Mononuclear cell (primary cell): ENCODE measurements around the gene HNRNPH1. TPM values are rescaled to one million over a fixed set of nuclear protein-coding genes. Genes with fewer than 3 reads are reported as not detected.

ENCODE experiments used
- H3K27me3 ChIP-seq: 2 replicates; pipeline ENCODE4 v1.6.0; 2011; ENCODE audit warnings: low read length, control low read depth; ENCODE audit not compliant: insufficient read depth
- H3K4me1 ChIP-seq: 2 replicates; pipeline ENCODE4 v1.5.1; 2011; ENCODE audit warnings: mild to moderate bottlenecking, low read length, control low read depth; ENCODE audit not compliant: insufficient read depth
- H3K4me3 ChIP-seq: 2 replicates; pipeline ENCODE4 v1.5.1; 2011; ENCODE audit warnings: mild to moderate bottlenecking, low read length, moderate library complexity
- H3K9me3 ChIP-seq: 2 replicates; pipeline ENCODE4 v1.5.1; 2011; ENCODE audit warnings: low read depth, mild to moderate bottlenecking, control low read depth, low read length
- total RNA-seq: library from RNA; depleted of rRNA; stranded (reverse); fragments of >200 nt; gene quantifications from one replicate; pipeline ENCODE4 v1.2.3, GENCODE V29; 2012

The HNRNPH1 gene
- total RNA-seq, 1 donor: 1,084 TPM

DNA sequence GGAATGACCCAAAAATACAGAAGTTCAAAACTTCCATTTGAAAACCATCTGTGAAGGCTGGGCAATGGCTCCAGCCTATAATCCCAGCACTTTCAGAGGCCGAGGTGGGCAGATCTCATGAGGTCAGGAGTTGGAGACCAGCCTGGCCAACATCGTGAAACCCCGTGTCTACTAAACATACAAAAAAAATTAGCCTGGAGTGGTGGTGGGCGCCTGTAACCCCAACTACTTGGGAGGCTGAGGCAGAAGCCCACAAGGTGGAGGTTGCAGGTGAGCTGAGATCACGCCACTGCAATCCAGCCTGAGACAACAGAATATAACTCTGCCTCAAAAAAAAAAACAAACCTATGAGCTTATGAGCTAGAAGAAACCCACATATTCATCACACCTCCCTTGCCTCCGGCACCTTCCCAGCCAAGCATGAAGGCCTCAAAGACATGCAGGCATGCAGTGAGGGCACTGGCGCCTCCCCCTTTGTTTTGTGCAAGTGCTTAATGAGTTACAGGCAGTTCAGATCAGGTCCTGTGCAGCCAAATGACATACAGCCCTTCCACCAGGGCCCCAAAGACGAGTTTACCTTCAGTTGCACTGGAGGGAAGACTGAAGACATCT, 9.9 kb downstream of the HNRNPH1 start:
- H3K4me3 ChIP-seq: no peak overlapping the region
- H3K4me1 ChIP-seq: peaks cover 18% of the 10 kb centered on the region
- H3K9me3 ChIP-seq: no peaks in the 10 kb centered on the region
- no peaks in the 10 kb centered on the region for H3K27me3 ChIP-seq

DNA sequence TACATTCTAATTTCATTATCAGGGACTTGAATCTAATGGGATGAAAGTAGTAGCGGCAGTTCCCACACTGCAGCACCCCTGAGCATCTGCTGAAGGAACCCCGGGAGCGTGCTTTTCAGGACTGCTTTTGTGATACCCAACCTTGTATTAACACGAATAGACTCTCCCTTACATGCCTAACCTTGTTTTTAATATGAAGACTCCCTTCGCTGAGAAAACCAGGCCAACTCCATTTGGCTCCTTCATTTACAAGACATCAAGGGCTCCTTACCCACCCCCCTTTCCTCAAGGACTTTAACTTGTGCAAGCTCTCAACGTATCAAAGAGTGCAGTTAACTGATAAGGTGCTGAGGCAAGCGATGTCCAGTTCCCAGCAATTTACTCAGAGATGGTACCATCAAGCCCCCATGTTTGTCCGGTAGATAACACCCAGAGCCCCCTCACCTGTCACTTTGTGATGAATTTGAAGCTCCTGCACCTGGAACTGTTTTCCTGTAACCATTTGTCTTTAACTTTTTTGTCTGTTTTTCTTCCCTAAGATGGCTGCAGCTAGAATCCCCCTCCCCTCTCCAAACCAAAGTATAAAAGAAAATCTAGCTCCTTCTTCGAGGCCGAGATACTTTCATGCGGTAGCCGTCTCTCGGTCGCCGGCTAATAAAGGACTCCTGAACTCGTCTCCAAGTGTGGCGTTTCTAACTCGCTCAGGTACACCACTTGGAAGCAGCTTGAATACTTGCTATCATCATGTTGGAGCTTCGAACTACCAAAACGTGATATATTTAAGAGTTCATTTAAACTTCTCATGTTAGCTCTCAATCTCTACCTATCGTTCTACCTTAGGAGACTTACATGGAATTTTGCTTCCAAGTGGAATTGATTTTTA, 10.7 kb downstream of the HNRNPH1 start:
- Histone ChIP-seq H3K27me3 (no peaks in the 10 kb centered on the region), H3K4me1 (peaks cover 16% of the 10 kb centered on the region), H3K9me3 (no peaks in the 10 kb centered on the region), H3K4me3 (no peak overlapping the region)

DNA sequence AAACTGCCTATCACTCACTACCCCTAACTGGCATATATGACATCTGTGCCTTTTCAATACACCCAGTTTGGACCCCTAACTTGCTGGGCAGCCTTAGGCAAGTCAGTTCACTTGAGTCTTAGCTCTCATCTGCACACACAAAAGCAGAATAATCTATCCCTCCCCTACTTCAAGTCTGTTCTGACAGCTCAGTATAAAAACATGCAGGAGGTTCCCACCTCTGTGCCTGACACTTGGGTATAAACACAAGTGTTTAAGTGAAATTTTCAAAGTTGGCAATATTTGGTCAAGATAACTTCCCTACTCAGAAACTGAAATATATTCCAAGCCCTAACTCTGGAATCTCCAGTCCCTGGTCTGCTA, 12.6 kb downstream of the HNRNPH1 start:
- H3K9me3 ChIP-seq: no peaks in the 10 kb centered on the region
- H3K4me1 ChIP-seq: peaks cover 14% of the 10 kb centered on the region

DNA sequence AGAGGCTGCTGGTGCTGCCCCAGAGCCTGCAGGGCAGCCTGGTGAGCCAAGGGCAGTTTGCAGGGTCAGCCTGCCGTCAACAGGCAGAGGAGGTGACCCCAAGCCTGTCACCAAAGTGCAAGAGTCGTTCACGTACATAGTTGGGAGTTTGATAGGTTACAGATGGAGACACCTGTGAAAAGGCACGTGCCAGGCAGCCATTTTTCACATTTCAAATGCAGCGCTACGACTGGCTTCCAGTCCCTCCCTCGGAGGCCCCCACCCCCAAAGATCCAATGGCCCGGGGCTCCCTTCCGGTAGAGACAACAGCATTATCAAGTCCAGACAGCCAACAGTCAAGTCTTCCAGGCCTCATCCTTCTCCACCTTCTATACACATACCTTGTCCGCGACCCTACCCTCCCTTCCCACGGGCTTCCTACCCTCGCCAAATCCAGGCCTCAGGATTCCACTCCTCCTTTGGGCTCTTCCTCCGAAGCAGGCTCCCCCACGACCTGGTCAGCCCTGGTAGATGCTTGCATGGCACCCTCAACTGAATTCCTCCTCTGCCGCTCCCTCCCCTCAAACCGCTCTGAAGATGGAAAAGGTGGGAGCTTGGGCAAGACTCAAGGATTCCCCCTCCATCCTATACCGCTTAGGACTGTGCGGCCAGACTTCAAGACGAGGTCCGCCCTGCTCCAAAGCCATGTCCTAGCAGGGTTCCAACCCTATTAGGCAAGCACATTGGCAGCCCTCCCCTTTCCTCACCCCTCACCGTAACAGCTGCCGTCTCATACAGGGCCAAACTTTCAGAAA, 13.2 kb downstream of the HNRNPH1 start:
- Histone ChIP-seq H3K4me1 (peaks cover 14% of the 10 kb centered on the region), H3K4me3 (no peak overlapping the region), H3K9me3 (no peaks in the 10 kb centered on the region), H3K27me3 (no peaks in the 10 kb centered on the region)

More for the DNA sequence above, 12.6 kb downstream of the HNRNPH1 start:
- Histone ChIP-seq H3K4me3 (no peak overlapping the region), H3K27me3 (no peaks in the 10 kb centered on the region)

DNA sequence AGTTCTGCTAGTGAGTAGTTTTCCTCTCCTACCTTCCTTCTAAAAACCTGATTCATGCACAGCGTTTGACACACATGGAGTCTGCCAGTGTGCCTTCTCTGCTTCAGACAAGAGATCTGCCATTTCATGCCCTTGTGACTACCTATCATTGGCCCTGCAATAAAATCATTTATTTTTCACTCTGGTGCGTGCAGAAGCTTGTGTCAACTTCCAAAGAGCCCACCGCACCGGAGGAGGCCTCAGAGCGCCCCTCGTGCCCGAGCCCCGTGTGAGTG, 13.7 kb downstream of the HNRNPH1 start:
- Histone ChIP-seq H3K4me3 (no peak overlapping the region), H3K27me3 (no peaks in the 10 kb centered on the region), H3K4me1 (peaks cover 14% of the 10 kb centered on the region), H3K9me3 (no peaks in the 10 kb centered on the region)

DNA sequence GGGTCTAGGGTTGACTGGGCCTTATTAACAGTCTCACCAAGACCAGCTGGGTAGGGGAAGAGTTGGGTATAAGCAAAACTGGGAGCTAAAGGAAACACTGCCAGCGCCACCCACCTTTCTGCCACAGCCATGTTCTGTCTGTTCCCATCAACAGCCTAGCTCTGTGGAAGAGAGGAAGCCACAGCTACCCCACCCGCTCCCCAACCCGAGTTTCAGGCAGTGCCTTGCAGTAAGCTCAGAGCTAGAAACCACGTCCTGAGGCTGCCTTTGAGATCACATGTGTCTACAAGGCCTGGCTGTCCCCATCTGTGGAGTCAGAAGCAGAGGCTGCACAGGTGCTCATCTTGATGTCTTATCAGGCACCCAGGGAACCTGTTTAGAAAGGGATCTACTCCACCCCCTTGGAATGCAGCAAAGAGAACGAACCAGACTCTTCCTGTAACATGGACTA, 15.3 kb downstream of the HNRNPH1 start:
- H3K4me1 ChIP-seq: peaks cover 14% of the 10 kb centered on the region
- H3K4me3 ChIP-seq: no peak overlapping the region
- no peaks in the 10 kb centered on the region for H3K27me3 ChIP-seq
- H3K9me3 ChIP-seq: no peaks in the 10 kb centered on the region

DNA sequence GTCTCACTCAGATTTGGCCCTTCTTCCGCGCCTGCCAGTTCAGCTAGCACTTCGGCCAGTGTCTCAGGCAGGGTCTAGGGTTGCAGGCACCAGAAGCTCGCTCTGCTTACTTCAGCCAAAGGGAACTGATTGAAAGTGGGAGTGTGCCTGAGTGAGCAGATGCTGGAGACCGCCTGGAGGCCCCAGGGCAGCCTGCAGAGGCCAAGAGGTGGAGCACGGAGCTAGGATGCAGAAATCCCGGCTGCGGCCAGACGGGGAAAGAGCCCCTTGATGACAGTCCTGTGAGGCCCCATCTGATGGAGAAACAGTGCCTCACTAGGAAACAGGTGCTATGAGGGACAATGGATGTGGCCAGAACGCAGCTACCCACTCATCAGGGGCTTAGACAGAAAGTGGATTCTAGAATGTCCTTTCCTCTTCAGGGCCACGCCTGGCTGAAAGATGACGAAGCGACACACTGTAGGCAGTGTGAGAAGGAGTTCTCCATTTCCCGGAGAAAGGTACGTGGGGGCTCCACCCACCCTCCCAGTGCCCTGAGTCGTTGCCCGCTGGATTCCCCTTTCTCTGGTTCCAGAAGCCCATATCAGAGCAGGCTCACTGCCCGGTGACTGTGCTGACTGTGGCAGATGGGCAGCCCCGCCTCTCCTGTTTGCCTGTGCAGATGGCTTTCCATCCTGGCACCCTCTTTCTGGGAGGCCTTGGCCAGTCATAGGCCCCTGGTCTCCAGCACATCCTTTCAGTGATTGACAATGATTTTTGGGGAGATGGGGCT, 16.1 kb downstream of the HNRNPH1 start:
- no peaks in the 10 kb centered on the region for H3K9me3 ChIP-seq
- H3K4me3 ChIP-seq: no peak overlapping the region
- H3K27me3 ChIP-seq: no peaks in the 10 kb centered on the region

DNA sequence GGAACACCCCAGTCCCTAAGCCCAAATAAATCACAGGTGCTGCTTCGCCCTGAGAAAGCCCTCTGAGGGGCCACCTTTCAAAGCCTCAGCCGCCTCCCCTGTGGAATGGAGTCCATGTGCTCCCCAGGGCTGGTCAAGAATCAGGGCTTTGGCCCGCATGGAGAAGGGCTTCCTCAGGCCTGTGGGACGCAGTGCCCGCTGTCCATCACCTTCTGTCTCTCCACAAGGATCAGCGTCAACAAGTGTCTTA, 16.6 kb downstream of the HNRNPH1 start:
- Histone ChIP-seq H3K9me3 (no peaks in the 10 kb centered on the region), H3K4me3 (no peak overlapping the region), H3K27me3 (no peaks in the 10 kb centered on the region), H3K4me1 (peaks cover 14% of the 10 kb centered on the region)

More for the DNA sequence above, 16.1 kb downstream of the HNRNPH1 start:
- H3K4me1 ChIP-seq: peaks cover 14% of the 10 kb centered on the region

DNA sequence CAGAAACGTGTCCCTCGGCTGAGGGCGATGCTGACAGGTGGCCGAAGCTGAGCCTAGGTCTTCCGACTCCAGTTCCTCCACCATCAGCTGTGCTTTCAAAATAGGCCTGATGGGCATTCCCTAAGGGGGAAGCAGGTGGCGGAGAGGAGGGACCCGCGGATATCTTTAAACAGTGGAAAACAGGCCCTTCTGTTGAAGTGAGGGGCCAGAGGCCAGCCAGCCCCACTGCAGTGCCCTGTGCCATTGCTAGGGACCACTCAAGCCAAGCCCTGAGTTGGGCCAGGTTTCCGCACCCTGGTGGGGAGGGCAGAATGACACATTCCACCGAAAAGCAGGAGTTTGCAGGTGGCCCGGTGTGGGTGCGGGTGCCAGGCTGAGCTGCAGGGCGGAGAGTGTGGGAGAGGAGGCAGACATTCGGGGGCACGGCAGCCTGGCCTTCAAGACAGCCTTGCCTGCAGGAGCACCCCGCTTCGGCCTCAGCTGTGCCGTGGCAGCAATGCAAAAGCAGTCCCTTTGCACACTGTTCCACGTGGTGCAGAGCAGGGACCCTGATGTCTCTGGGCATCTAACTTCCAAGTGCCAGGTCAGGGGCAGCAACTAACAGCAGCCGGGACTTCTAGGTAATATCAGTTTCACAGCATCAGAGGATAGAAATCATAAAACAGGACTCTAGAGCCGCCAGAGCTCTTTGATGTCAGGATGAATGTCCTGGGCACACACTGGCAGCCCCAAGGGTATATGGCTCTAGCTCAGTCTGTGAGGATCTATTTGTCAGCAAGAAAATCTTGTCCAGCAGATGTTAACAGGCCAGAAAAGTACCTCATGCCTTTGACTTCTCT, 17.2 kb downstream of the HNRNPH1 start:
- Histone ChIP-seq H3K9me3 (no peaks in the 10 kb centered on the region), H3K4me1 (peaks cover 14% of the 10 kb centered on the region), H3K27me3 (no peaks in the 10 kb centered on the region)

DNA sequence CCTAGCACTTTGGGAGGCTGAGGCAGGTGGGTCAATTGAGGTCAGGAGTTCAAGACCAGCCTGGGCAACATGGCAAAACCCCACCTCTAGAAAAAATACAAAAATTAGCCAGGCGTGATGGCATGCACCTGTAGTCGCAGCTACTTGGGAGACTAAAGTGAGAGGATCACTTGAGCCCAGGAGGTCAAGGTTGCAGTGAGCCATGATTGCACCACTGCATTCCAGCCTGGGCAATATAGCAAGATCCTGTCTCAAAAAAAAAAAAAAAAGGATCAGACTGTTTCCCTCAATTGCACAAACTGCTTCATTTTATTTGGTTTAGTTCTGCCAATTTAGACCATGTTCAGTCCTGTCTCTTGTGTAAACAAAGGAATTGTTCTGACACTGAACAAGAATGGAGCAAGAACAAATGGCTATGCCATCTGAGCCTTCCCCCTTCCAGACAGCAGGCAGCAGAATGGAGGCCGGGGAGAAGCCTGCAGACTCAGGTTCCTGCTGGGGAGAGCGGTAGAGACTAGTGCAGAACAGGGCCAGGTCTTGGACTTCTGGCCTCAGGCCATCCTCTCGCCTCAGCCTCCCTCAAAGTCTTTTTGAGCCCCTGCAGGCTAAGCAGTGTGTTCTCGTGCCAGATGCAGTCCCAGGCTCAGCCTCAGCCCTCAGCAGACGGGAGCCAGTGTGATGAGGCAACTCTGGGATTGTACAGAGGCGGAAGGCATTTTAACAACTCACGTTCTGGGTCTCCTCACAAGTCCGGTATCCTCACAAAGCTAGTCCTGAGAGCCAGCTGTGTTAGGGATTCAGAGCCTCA, 18.2 kb downstream of the HNRNPH1 start:
- no peak overlapping the region for H3K4me3 ChIP-seq
- H3K27me3 ChIP-seq: no peaks in the 10 kb centered on the region
- H3K4me1 ChIP-seq: peaks cover 16% of the 10 kb centered on the region
- H3K9me3 ChIP-seq: no peaks in the 10 kb centered on the region

More for the DNA sequence above, 17.2 kb downstream of the HNRNPH1 start:
- H3K4me3 ChIP-seq: no peak overlapping the region

DNA sequence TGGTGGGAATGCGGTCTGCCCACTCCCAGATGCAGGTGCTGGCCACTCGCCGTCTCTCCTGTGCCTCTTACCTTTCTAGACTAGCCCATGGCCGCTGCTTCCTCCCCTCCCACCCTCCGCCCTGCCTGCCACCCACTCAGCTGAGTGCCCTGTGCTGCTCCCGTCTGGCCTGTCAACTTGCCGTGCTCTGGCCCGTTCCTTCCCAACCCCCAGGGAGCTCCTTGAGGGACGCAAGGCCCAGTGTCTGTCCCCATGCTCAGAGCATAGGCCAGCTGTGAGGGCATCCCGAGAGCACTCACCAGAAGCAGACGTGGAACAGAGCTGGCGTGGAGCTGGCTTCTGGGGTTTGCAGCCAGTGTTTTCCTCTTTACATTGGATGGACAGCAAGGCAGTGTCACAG, 20.2 kb downstream of the HNRNPH1 start:
- no peaks in the 10 kb centered on the region for H3K27me3 ChIP-seq
- no peaks in the 10 kb centered on the region for H3K9me3 ChIP-seq
- H3K4me3 ChIP-seq: no peak overlapping the region
- H3K4me1 ChIP-seq: peaks cover 7% of the 10 kb centered on the region

DNA sequence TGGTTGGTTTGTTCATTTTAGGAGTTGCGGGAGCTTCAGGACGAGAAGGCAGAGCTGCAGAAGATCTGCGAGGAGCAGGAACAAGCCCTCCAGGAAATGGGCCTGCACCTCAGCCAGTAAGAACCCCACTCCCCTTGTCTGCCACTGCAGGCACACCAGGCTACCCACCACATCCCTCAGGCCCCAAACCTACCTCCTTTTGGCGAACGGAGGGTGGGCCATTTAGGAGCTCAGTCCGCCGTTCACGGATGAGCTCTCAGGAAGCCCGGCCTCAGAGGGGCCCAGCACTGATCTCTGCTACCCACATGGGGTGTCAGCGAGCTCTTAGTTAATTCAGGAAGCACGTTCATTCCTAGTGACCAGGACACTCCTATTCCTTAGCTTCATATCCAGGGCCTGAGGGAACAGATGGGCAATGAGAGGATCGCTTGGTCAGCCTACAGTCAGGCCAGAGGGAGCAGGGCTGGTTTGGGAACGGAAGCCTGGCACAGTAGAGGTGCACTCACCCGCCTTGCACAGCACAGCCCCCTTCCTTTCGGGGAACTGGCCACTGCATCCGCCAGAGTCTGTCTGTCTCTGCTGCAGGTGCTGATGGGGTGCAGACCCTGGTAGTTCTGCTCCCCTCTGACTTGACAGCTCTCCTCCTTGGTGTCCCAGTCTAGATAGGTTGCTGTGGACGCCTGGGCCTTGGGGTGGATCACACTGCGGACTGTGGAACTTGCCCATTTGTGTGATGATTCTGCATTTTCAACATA, 21.4 kb downstream of the HNRNPH1 start:
- H3K9me3 ChIP-seq: no peaks in the 10 kb centered on the region
- peaks cover 4% of the 10 kb centered on the region for H3K4me1 ChIP-seq
- no peaks in the 10 kb centered on the region for H3K27me3 ChIP-seq
- no peak overlapping the region for H3K4me3 ChIP-seq

DNA sequence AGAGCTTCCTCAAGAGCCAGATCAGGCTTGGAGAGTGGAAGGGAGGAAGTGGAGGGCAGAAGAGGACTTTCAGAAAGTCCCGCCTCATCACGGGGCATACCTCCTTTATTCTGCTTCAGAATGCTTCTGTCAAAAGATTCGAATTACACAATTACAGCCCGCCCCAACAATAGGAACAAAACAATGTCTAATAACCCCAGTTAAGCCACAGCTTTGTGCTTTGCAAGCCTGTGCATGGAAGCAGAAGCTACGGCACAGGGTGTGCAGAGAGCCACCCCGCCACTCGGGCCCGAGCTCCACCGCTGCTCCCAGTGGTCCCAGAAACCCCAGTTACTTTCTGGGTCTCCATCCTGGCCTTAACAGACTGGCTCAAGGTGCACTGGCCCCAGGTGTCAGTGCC, 23.5 kb downstream of the HNRNPH1 start:
- H3K4me3 ChIP-seq: no peak overlapping the region
- peaks cover 4% of the 10 kb centered on the region for H3K4me1 ChIP-seq
- H3K9me3 ChIP-seq: no peaks in the 10 kb centered on the region
- H3K27me3 ChIP-seq: no peaks in the 10 kb centered on the region
